WI38 (cell line): Measurements from ENCODE around the gene VAMP1.
"Not testable (repeated sequence)": the region's sequence is repeated elsewhere in the genome, so short reads cannot be mapped to it uniquely, and the experiment has no call there.

Experiments
- H3K4me3 ChIP-seq: 2 replicates; pipeline ENCODE4 v1.5.1; 2011; ENCODE audit warnings: low read depth, mild to moderate bottlenecking, control low read depth, low read length
- TF ChIP-seq, protein P1 (sequence below): IDR thresholded peaks from 2 replicates; pipeline ENCODE4 v1.5.1; 2012; ENCODE audit warnings: low read depth, mild to moderate bottlenecking, control low read depth, low read length

VAMP1 gene

DNA sequence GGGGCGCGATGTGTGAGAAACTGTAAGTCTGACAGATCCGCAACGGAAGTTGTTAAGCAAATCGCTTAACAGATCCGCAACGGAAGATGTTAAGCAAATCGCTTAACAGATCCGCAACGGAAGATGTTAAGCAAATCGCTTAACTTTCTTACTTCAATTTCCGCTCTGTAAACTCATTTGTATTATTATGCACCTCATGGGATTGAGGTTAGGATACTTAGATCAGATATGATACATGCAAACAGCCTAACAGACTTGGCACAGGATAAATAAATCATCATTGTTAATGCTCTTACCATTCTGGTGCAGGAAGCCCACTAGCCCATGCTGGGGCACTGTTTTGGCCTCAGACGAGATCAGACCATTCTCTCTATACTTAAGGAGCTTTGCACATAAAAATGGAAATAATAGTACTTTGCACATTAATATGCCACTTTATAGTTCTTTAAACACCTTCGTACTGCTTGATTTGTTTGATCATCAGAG, 23.8 kb upstream of the VAMP1 start:
- TF ChIP-seq, protein P1, sequence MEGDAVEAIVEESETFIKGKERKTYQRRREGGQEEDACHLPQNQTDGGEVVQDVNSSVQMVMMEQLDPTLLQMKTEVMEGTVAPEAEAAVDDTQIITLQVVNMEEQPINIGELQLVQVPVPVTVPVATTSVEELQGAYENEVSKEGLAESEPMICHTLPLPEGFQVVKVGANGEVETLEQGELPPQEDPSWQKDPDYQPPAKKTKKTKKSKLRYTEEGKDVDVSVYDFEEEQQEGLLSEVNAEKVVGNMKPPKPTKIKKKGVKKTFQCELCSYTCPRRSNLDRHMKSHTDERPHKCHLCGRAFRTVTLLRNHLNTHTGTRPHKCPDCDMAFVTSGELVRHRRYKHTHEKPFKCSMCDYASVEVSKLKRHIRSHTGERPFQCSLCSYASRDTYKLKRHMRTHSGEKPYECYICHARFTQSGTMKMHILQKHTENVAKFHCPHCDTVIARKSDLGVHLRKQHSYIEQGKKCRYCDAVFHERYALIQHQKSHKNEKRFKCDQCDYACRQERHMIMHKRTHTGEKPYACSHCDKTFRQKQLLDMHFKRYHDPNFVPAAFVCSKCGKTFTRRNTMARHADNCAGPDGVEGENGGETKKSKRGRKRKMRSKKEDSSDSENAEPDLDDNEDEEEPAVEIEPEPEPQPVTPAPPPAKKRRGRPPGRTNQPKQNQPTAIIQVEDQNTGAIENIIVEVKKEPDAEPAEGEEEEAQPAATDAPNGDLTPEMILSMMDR: no peak
- H3K4me3 ChIP-seq: peak overlapping the region; percentile 98

- TF ChIP-seq, protein P1: 0 out of 2 replicates have a peak, but pooled peaks have one; percentile 18
- peak within 1 kb of the TSS; percentile 98 for H3K4me3 ChIP-seq
Observed at GRCh38 chr12:6493497-6494257, 23.2 kb upstream of the VAMP1 start, which contains the start of gene NCAPD2. Gene NCAPD2 (plus strand): TSS chr12:6494102. CDS start chr12:6495099, 997 bp downstream.

- H3K4me3 ChIP-seq: peak within 1 kb of the TSS; percentile 98
- TF ChIP-seq, protein P1: no peak
Observed at GRCh38 chr12:6492838-6493496, 22.5 kb upstream of the VAMP1 start, which contains the start of gene MRPL51. Gene MRPL51 (minus strand): TSS chr12:6493262. CDS start chr12:6493136, 126 bp downstream.

GRCh38 chr12:6490673-6491072, 20.2 kb upstream of the VAMP1 start:
- H3K4me3 ChIP-seq: not testable (repeated sequence)

- H3K4me3 ChIP-seq: no peak overlapping the region
- TF ChIP-seq, protein P1: no peak
Observed at GRCh38 chr12:6489449-6489848, 19.0 kb upstream of the VAMP1 start.

GRCh38 chr12:6488240-6488639, 17.8 kb upstream of the VAMP1 start:
- TF ChIP-seq, protein P1: no peak
- no peak overlapping the region for H3K4me3 ChIP-seq

- TF ChIP-seq, protein P1: no peak
- no peak overlapping the region for H3K4me3 ChIP-seq
Observed at GRCh38 chr12:6478416-6478815, 7.9 kb upstream of the VAMP1 start.

DNA sequence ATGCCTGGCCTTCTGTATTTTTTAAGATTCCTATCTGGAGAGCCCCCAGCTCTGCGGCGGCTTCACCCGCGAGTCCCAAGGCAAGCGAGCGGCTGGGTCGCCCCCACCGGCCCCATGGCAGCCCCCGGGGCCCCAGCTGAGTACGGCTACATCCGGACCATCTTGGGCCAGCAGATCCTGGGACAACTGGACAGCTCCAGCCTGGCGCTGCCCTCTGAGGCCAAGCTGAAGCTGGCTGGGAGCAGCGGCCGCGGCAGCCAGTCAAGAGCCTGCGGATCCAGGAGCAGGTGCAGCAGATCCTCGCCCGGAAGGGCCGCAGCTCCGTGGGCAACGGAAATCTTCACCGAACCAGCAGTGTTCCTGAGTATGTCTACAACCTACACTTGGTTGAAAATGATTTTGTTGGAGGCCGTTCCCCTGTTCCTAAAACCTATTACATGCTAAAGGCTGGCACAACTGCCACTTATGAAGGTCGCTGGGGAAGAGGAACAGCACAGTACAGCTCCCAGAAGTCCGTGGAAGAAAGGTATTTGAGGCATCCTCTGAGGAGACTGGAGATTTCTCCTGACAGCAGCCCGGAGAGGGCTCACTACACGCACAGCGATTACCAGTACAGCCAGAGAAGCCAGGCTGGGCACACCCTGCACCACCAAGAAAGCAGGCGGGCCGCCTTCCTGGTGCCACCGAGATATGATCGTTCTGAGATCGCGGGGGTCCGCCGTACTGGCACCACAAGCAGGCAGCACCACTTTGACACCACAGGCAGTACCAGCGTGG, 7.3 kb upstream of the VAMP1 start:
- not testable (repeated sequence) for H3K4me3 ChIP-seq
